GM12873 (cell line): ENCODE results near the gene TMEM190.

Experiments
- TF ChIP-seq, protein P1 (sequence below): IDR thresholded peaks from 2 replicates; pipeline ENCODE4 v1.5.1; 2012; ENCODE audit warnings: low read depth, mild to moderate bottlenecking, moderate library complexity, low read length, control low read depth; ENCODE audit not compliant: insufficient read depth; ENCODE audit errors: missing control alignments

The TMEM190 gene

GRCh38 chr19:55382013-55382412, 5.4 kb downstream of the TMEM190 start:
- TF ChIP-seq, protein P1, sequence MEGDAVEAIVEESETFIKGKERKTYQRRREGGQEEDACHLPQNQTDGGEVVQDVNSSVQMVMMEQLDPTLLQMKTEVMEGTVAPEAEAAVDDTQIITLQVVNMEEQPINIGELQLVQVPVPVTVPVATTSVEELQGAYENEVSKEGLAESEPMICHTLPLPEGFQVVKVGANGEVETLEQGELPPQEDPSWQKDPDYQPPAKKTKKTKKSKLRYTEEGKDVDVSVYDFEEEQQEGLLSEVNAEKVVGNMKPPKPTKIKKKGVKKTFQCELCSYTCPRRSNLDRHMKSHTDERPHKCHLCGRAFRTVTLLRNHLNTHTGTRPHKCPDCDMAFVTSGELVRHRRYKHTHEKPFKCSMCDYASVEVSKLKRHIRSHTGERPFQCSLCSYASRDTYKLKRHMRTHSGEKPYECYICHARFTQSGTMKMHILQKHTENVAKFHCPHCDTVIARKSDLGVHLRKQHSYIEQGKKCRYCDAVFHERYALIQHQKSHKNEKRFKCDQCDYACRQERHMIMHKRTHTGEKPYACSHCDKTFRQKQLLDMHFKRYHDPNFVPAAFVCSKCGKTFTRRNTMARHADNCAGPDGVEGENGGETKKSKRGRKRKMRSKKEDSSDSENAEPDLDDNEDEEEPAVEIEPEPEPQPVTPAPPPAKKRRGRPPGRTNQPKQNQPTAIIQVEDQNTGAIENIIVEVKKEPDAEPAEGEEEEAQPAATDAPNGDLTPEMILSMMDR: no peak

DNA sequence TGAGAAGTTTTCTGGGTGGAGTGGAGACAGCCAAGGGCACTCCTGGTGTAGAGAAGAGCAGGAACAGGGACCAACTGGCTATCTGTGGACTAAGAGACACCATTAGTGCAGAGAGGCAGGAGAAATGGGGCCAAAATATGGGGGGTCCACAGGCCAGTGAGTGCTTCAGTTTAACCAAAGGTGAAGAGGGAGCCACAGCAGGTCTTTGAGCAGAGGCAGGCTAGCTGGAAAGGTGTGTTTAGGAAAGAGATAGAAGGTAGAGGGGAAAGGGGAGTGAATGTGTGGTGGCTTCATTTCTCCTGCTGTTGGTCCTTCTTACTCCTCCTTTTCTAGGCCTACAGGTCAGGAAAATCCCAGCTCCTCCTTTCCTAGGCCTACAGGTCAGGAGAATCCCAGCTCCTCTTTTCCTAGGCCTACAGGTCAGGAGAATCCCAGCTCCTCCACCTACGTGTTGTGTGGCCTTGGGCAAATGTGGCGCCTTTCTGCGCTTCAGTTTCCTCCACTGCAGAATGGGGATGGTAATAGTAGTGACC, 6.0 kb downstream of the TMEM190 start:
- TF ChIP-seq, protein P1: no peak

GRCh38 chr19:55383279-55384130, 6.9 kb downstream of the TMEM190 start:
- TF ChIP-seq, protein P1: peak; percentile 31

- TF ChIP-seq, protein P1: no peak
Observed at GRCh38 chr19:55384131-55384919, 7.7 kb downstream of the TMEM190 start, which contains the start of gene TMEM238. Gene TMEM238 (minus strand): TSS chr19:55384292. CDS start chr19:55384259, 33 bp downstream.

GRCh38 chr19:55384920-55385723, 8.5 kb downstream of the TMEM190 start:
- TF ChIP-seq, protein P1: no peak

DNA sequence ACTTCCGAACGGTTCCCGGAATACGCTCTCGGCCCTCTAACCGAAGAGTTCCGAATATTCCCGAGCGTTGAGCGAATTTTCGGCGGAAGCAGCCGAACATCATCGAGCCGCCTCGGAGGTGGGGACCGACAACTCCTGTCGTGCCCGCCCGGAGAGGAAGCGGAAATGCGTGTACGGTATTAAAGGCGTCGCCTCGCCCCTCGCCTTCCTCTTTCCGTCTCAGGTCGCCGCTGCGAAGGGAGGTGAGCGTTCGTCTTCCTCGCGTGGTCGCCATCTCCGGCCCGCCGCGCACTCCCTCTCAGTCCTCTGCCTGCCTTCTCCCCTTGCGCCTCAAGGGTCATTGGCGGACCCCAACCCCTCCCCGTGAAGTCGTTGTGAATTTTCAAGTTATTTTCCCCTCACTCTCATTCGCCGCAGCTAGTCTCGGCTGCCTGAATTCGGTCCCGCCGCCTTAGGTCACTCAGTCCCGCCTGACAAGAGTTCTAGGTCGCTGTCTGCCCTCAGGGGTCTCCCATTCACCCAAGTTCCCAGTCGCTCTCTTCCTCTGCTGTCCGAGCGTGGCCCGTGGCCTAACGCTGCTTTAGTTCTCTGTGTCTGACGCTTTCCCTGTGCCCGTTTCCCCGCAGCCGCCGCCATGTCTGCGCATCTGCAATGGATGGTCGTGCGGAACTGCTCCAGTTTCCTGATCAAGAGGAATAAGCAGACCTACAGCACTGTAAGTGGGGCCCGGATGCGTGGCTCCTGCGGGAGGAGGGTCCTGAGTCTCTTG, 9.3 kb downstream of the TMEM190 start, which contains the start of gene RPL28:
TSS of gene RPL28 (plus strand) at position 209 of the 769 bp plus-strand sequence. CDS start at position 635, 426 bp downstream.
- TF ChIP-seq, protein P1: no peak
